Ascending aorta (tissue), 2 donors: Measurements from ENCODE around the gene ATF6. TPM values are rescaled to one million over a fixed set of nuclear protein-coding genes. Genes with fewer than 3 reads are reported as not detected.

Experiments
- DNase-seq, 2 donors: peaks; one replicate each; pipeline ENCODE4 v3.0.0-alpha.2; 2019; ENCODE audit warnings: low spot score in 2 of 2
- H3K27ac ChIP-seq, 2 donors: fragments of 200-600 bp; sonication (generic); one replicate each; pipeline ENCODE4 v1.5.1; 2016 to 2017; ENCODE audit warnings: mild to moderate bottlenecking in 1 of 2
- H3K27me3 ChIP-seq: fragments of 200-600 bp; sonication (generic); one replicate; pipeline ENCODE4 v1.5.1; 2017
- H3K36me3 ChIP-seq, 2 donors: fragments of 200-600 bp; sonication (generic); one replicate each; pipeline ENCODE4 v1.5.1; 2016
- H3K4me1 ChIP-seq, 2 donors: fragments of 200-600 bp; sonication (generic); one replicate each; pipeline ENCODE4 v1.5.1; 2016 to 2017; ENCODE audit warnings: mild to moderate bottlenecking in 1 of 2
- H3K4me3 ChIP-seq, 2 donors: fragments of 200-600 bp; sonication (generic); one replicate each; pipeline ENCODE4 v1.5.1; 2016 to 2017; ENCODE audit warnings: mild to moderate bottlenecking in 1 of 2
- H3K9me3 ChIP-seq, 2 donors: fragments of 200-600 bp; sonication (generic); one replicate each; pipeline ENCODE4 v1.5.1; 2016
- intact Hi-C: fragments of 100-400 bp; cut with DNase I; formaldehyde crosslinking; loops from one replicate; pipeline ENCODE4 v1.15.1; 2023
- total RNA-seq: library from RNA; depleted of rRNA; stranded (reverse); fragments of >200 nt; gene quantifications from one replicate; pipeline ENCODE4 v1.1.0, GENCODE V29; 2016
- TF ChIP-seq, protein P1 (sequence below), 3 experiments: fragments of 200-600 bp in 2 of 3; fragments of 450-650 bp in 1 of 3; sonication (generic) in 2 of 3; IDR thresholded peaks; one replicate each; pipeline ENCODE4 v1.5.1; 2016 to 2019; ENCODE audit warnings: antibody characterized with exemption in 3 of 3, mild to moderate bottlenecking in 1 of 3, moderate library complexity in 1 of 3

Gene ATF6
- total RNA-seq, 1 donor from 2014 or later, result 12.3 TPM

DNA sequence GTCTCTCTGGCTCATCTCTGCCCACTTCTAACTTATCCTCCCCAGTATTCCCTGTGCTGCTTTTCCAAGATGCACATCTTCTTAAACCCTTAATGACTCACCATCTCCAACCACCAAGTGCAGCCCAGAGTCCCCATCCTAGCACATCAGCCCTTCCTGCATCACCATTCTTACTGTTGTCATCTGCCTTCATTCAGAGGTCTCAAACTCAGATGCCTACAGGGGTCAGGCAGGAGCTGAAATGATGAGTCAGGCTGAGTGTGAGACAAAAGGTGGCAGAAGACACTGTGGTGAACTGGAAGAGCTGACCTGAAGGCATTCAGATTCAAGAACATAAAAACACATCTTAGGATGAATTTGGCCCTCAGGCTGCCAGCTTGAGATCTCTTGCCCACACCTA, 223.0 kb downstream of the ATF6 start:
- Histone ChIP-seq H3K9me3 (peaks cover 3 to 7% of the 10 kb centered on the region in 2 donors), H3K4me3 (no peak overlapping the region), H3K27ac (no peak overlapping the region), H3K27me3 (no peaks in the 10 kb centered on the region), H3K4me1 (peaks cover 0 to 3% of the 10 kb centered on the region in 2 donors), H3K36me3 (peaks cover 13 to 21% of the 10 kb centered on the region in 2 donors)
- intact Hi-C loops, result no loop called here
- TF ChIP-seq, protein P1, sequence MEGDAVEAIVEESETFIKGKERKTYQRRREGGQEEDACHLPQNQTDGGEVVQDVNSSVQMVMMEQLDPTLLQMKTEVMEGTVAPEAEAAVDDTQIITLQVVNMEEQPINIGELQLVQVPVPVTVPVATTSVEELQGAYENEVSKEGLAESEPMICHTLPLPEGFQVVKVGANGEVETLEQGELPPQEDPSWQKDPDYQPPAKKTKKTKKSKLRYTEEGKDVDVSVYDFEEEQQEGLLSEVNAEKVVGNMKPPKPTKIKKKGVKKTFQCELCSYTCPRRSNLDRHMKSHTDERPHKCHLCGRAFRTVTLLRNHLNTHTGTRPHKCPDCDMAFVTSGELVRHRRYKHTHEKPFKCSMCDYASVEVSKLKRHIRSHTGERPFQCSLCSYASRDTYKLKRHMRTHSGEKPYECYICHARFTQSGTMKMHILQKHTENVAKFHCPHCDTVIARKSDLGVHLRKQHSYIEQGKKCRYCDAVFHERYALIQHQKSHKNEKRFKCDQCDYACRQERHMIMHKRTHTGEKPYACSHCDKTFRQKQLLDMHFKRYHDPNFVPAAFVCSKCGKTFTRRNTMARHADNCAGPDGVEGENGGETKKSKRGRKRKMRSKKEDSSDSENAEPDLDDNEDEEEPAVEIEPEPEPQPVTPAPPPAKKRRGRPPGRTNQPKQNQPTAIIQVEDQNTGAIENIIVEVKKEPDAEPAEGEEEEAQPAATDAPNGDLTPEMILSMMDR (IDR thresholded peaks at IDR 0.05), result no peak
- no peak for DNase-seq

DNA sequence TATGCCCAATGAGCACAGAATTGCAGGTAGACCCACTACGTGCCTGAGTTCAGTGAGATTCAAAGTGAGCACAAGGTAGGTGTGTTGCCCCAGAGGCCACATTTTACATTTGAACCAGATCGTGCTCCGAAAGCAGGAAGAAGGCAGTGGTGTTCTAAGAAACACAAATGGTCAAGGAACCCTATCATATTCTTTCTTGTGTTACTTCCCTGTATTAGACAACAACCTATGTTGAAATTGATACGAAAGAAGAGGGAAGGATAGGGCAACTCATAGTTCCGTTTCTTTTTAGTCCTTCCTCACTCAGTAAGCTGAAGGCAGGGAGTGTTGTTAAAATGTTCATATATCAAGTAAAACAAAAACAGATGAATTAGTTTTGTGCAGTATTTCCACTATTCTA, 223.7 kb downstream of the ATF6 start:
- peaks cover 3 to 7% of the 10 kb centered on the region in 2 donors for H3K9me3 ChIP-seq
- no peak for DNase-seq
- H3K36me3 ChIP-seq, result peaks cover 11 to 17% of the 10 kb centered on the region in 2 donors
- TF ChIP-seq, protein P1 (IDR thresholded peaks at IDR 0.05), result no peak
- no peak overlapping the region for H3K27ac ChIP-seq
- peaks cover 0 to 3% of the 10 kb centered on the region in 2 donors for H3K4me1 ChIP-seq
- H3K4me3 ChIP-seq, result no peak overlapping the region
- H3K27me3 ChIP-seq, result no peaks in the 10 kb centered on the region
- intact Hi-C loops, result no loop called here

DNA sequence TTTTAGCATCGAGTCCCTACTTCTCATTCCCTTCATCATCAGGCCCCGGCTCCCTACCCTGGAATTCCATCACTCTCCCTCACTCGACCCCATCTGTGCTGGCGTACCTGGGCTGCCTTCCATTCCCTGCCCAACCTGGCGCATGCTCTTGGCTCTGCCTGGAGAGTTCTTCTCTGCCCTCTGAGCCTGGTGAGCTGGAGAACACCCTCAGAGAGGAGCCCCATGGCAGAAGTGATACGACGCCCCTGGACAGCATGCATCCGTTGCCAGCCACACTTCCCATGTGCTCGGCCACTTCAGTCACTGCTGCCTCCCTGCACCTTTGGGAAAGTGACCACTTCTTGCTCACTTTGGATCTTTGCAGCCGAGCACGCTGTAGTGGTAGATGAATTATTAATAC, 227.5 kb downstream of the ATF6 start:
- TF ChIP-seq, protein P1 (IDR thresholded peaks at IDR 0.05), result no peak
- no peaks in the 10 kb centered on the region for H3K4me1 ChIP-seq
- H3K27me3 ChIP-seq, result no peaks in the 10 kb centered on the region
- H3K27ac ChIP-seq, result no peak overlapping the region
- H3K9me3 ChIP-seq, result peaks cover 0 to 3% of the 10 kb centered on the region in 2 donors
- intact Hi-C loops, result no loop called here
- H3K36me3 ChIP-seq, result peaks cover 26 to 37% of the 10 kb centered on the region in 2 donors
- no peak for DNase-seq
- H3K4me3 ChIP-seq, result no peak overlapping the region

DNA sequence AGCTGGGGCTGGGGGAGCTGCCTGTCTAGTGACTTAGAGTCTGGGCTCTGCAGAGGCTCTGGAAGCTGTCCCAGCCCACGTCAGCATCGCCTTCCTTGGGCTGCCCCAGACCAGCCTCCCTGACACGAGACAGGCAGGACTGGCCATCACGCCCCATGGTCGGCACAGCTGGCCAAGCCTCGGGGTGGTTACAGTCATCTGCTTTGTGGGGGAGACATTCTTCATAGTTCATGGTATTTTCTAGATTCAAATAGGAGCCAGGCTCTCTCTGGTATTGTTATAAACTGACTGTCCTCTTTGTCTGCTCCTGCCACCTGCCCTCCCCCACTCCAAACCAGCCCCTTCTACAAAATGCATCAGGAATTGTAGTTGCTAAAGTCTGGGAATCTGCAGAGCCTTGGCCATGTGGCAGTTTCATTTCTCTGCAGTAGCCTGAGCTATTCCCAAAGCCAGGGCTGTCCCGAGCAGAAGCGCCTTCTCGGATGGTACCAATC, 228.1 kb downstream of the ATF6 start:
- Histone ChIP-seq H3K36me3 (peaks cover 29 to 41% of the 10 kb centered on the region in 2 donors), H3K27ac (peak overlapping the region in 1 of 2 donors; percentile 24)
- TF ChIP-seq, protein P1 (IDR thresholded peaks at IDR 0.05), result no peak

DNA sequence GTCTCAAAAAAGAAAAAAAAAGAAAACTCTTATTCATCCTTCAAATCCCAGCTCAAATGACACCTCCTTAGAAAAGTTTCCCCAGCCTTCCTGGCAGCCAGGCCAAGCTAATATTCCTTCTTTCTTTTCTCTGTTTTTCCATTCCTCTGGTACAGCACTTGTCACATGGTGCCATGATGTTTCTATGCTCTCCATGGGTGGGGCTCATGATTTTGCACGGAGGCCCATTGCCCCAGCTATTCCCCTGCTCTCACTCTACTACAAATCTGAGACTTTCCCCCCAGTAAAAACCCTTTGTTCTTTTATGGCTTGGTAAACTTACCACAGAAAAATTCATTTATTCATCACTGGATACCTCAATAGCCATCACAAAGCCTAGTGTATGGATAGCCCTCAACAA, 231.0 kb downstream of the ATF6 start:
- Histone ChIP-seq H3K9me3 (no peaks in the 10 kb centered on the region), H3K27ac (no peak overlapping the region), H3K27me3 (no peaks in the 10 kb centered on the region), H3K36me3 (peaks cover 34 to 47% of the 10 kb centered on the region in 2 donors), H3K4me3 (no peak overlapping the region), H3K4me1 (no peaks in the 10 kb centered on the region)
- DNase-seq, result no peak
- TF ChIP-seq, protein P1 (IDR thresholded peaks at IDR 0.05), result no peak
- intact Hi-C loops, result no loop called here

More for the DNA sequence above, 228.1 kb downstream of the ATF6 start:
- DNase-seq, result no peak
- Histone ChIP-seq H3K4me3 (no peak overlapping the region), H3K9me3 (peaks cover 0 to 3% of the 10 kb centered on the region in 2 donors), H3K4me1 (no peaks in the 10 kb centered on the region), H3K27me3 (no peaks in the 10 kb centered on the region)
- intact Hi-C loops, result no loop called here

DNA sequence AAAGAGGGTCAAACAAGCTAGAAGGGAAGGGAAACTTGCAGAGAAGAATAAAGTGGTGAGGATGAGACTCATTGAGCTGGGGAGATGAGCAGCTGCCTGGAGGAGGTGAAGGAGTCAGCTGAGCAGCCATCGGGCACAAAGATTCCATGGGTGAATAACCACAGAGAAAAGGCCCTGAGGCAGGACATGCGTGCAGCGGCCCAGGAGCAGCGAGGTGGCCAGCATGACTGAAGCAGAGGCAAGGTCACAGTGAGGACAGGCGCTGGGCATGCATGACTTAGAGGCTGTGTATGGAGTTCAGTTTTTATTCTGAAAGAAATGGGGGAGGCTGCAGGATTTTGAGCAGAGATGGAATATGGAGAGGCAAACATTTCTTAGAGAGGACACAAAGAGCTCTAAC, 232.7 kb downstream of the ATF6 start:
- peaks cover 31 to 39% of the 10 kb centered on the region in 2 donors for H3K36me3 ChIP-seq

More for the DNA sequence above, 232.7 kb downstream of the ATF6 start:
- Histone ChIP-seq H3K4me3 (no peak overlapping the region), H3K9me3 (no peaks in the 10 kb centered on the region), H3K27me3 (no peaks in the 10 kb centered on the region), H3K4me1 (no peaks in the 10 kb centered on the region), H3K27ac (no peak overlapping the region)
- DNase-seq, result no peak
- TF ChIP-seq, protein P1 (IDR thresholded peaks at IDR 0.05), result no peak
- intact Hi-C loops, result no loop called here
